ENCODE data around the gene CCT7. TPM values are rescaled to one million over a fixed set of nuclear protein-coding genes. Genes with fewer than 3 reads are reported as not detected.

The CCT7 gene
- total RNA-seq, 1 experiment from 2014 or later, result 538 TPM

DNA sequence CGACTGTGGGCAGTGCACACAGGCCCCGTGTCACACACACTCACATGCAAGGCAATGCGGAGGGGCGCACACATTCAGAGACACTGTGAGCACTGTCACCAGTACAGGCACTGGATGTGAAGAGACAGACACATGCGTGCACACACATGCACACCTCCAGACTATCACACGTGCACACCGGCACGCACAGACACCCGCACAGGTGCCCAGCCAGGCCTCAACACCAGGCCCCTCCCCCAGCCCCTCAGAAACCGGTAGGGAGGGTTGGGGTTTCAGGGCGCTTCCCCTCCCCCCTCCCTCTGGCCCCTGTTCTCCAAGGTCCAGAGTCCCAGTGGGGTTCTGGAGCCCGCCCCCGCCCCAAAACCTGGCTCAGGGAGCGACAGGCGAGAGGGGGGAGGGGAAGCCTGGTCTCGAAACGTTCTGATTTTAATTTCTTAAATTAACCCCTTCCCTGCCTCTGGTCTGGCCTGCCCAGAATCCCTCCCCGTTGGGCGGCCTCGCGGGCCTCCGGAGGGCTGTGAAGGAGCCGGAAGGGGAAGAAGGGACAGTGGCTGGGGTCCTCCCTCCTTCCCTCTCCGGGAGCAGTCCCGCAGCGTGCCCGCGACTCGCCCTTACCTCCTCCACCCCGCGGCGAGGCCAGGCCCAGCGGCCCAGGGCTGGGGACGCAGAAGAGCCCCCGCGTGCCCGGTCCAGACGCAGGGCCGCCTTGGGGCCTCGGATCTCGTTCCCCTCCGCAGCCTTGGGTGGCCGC is 49.6 kb downstream of the CCT7 start:
- H3K9me3 ChIP-seq (ENCODE audit: low read length), result no peaks in the 10 kb centered on the region
- peaks cover 12% of the 10 kb centered on the region; the same call in 1 of the 2 replicates for H3K4me1 ChIP-seq (ENCODE audit: insufficient read depth, low read length)
- H3F3A ChIP-seq (ENCODE audit: low read length, unreplicated experiment), result no peaks in the 10 kb centered on the region
- 0 out of 2 replicates have a peak, but pooled peaks cover 10% of the 10 kb centered on the region for H3K79me2 ChIP-seq (ENCODE audit: low read length)
- ATAC-seq (peak; percentile 55), DNase-seq (no peak)
- no peaks in the 10 kb centered on the region for H4K20me1 ChIP-seq (ENCODE audit: low read length)
- H3K27ac ChIP-seq (ENCODE audit: low read length), result no peak overlapping the region
- intact Hi-C loops (cut with micrococcal nuclease), result no loop called here
- H3K4me3 ChIP-seq (ENCODE audit: low read length), result peak overlapping the region; percentile 83
- ChIA-PET POLR2A (ENCODE audit: unreplicated experiment) (no interaction called here), CTCF (no interaction called here)
- no peaks in the 10 kb centered on the region for H3K36me3 ChIP-seq (ENCODE audit: low read depth, low read length)
- no TSS peak for BruUV-seq (replicated peaks)
- TF ChIP-seq EZH2 (IDR thresholded peaks at IDR 0.05; ENCODE audit: low read length, unreplicated experiment) (no peak), EZH2phosphoT487 (IDR thresholded peaks at IDR 0.05; ENCODE audit: borderline replicate concordance, low read length) (no peak)
- TF ChIP-seq, protein P1, sequence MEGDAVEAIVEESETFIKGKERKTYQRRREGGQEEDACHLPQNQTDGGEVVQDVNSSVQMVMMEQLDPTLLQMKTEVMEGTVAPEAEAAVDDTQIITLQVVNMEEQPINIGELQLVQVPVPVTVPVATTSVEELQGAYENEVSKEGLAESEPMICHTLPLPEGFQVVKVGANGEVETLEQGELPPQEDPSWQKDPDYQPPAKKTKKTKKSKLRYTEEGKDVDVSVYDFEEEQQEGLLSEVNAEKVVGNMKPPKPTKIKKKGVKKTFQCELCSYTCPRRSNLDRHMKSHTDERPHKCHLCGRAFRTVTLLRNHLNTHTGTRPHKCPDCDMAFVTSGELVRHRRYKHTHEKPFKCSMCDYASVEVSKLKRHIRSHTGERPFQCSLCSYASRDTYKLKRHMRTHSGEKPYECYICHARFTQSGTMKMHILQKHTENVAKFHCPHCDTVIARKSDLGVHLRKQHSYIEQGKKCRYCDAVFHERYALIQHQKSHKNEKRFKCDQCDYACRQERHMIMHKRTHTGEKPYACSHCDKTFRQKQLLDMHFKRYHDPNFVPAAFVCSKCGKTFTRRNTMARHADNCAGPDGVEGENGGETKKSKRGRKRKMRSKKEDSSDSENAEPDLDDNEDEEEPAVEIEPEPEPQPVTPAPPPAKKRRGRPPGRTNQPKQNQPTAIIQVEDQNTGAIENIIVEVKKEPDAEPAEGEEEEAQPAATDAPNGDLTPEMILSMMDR (conservative IDR thresholded peaks at IDR 0.05; ENCODE audit: low read depth, low read length), result no peak
- peak overlapping the region; percentile 95 for H3K4me2 ChIP-seq (ENCODE audit: low read length)
- peak overlapping the region; percentile 65 for H3K9ac ChIP-seq (ENCODE audit: low read length)
- no peaks in the 10 kb centered on the region for H3K27me3 ChIP-seq (ENCODE audit: low read length)
- H3K9me2 ChIP-seq (replicated peaks; ENCODE audit: low read length), result no peaks in the 10 kb centered on the region
- peak overlapping the region; percentile 87 for H2AFZ ChIP-seq (ENCODE audit: low read length)

DNA sequence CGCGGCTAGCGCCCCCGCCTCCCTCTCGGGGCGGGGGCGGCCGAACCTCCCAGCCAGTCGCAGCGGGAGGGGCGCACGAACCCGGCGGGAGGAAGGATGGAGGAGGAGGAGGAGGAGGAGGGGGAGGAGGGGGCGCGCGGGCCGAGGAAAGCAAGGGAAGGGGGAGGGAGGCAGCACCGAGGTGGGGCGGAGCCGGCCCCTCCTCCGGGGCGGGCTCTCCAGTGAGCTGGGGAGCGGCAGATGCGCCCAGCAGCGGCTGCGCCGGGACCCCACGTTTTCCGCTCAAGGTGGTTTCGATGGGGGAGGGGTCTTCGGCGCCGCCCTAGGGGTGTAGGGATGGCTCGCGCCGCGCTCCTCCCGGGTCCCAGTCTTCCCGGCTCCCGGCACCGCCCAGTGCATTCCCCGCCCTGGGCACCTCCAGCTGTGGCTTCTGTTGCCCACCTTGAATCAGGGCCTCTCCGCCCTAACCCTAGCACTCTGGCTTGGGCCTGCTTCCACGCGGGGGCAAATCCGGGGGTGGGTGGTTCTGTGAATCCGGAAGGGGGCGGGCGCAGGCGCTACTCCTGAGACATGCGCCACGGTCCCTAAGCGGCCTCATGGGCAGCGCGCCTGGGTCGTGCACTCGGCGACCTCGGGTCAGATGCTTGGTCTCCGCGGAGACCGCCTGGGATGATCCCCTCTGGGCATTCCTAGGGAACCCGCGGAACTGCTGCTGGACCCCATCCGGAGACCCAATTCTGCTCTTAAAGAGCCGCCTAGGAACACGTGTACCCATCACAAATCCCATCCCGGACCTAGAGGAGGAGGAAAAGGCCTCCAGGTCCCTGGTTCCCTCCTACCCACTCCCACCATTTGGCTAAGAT is 50.4 kb downstream of the CCT7 start, which contains the start of gene FBXO41:
Gene FBXO41 (minus strand): TSS at position 183 of the 863 bp plus-strand sequence. CDS start 14,848 bp downstream, outside the sequence.
- Histone ChIP-seq H3K27me3 (ENCODE audit: low read length) (0 out of 2 replicates have a peak, but pooled peaks cover 3% of the 10 kb centered on the region), H3F3A (ENCODE audit: low read length, unreplicated experiment) (no peaks in the 10 kb centered on the region), H2AFZ (ENCODE audit: low read length) (peak within 1 kb of the TSS; percentile 87), H3K9me3 (ENCODE audit: low read length) (no peaks in the 10 kb centered on the region), H3K36me3 (ENCODE audit: low read depth, low read length) (no peaks in the 10 kb centered on the region), H3K79me2 (ENCODE audit: low read length) (0 out of 2 replicates have a peak, but pooled peaks cover 10% of the 10 kb centered on the region), H3K9me2 (replicated peaks; ENCODE audit: low read length) (no peaks in the 10 kb centered on the region), H3K4me2 (ENCODE audit: low read length) (peak within 1 kb of the TSS; percentile 95), H4K20me1 (ENCODE audit: low read length) (no peaks in the 10 kb centered on the region), H3K4me1 (ENCODE audit: insufficient read depth, low read length) (peaks cover 12% of the 10 kb centered on the region; the same call in 1 of the 2 replicates), H3K27ac (ENCODE audit: low read length) (no peak within 1 kb of the TSS), H3K9ac (ENCODE audit: low read length) (peak within 1 kb of the TSS; percentile 65), H3K4me3 (ENCODE audit: low read length) (peak within 1 kb of the TSS; percentile 83)
- ATAC-seq (peak; percentile 72), DNase-seq (peak; percentile 32)
- CTCF ChIA-PET, result no interaction called here
- BruUV-seq (replicated peaks), result no TSS peak
- intact Hi-C loops (cut with micrococcal nuclease), result no loop called here
- POLR2A ChIA-PET (ENCODE audit: unreplicated experiment), result interaction anchor here (0.6 kb wide), 1 partner anchor 35 kb away, joined by 6 read pairs; no protein-coding TSS in a partner anchor
- TF ChIP-seq EZH2phosphoT487 (IDR thresholded peaks at IDR 0.05; ENCODE audit: borderline replicate concordance, low read length) (no peak), EZH2 (IDR thresholded peaks at IDR 0.05; ENCODE audit: low read length, unreplicated experiment) (no peak)
- TF ChIP-seq, protein P1 (conservative IDR thresholded peaks at IDR 0.05; ENCODE audit: low read depth, low read length), result no peak

All from PC-3 (cell line).